ENCODE data around the gene FOXP1. TPM values are rescaled to one million over a fixed set of nuclear protein-coding genes. Genes with fewer than 3 reads are reported as not detected.

Gene FOXP1
- total and polyA plus RNA-seq, 9 of the 15 experiments (the other 6 are each of a cell fraction or from before 2014, with no cell fraction given), result 7.7 to 34.5 (median 13.7) TPM

DNA sequence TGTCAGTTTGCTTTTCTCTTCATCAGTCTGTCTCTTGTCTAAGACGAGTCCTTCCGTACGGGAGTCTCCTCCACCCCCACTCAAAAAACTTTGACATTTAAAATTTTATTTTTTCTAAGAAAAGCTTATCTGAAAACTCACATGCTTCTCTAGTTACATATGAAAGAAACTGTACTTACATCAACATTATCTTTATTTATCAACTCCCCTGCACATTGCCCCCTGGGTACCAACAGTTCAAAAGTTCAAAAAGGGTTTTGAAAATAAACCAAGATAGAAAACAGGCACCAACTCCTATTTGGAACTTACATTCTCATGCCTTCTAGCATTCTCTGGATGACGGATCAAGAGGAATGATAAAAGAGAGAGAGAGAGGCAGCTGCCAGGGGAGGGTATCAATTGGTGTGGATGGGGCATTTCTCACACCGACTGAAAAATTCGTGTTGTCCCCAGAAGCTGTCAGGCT lies 182.5 kb downstream of the FOXP1 start (continued):
- TF ChIP-seq, protein P1, sequence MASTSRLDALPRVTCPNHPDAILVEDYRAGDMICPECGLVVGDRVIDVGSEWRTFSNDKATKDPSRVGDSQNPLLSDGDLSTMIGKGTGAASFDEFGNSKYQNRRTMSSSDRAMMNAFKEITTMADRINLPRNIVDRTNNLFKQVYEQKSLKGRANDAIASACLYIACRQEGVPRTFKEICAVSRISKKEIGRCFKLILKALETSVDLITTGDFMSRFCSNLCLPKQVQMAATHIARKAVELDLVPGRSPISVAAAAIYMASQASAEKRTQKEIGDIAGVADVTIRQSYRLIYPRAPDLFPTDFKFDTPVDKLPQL (IDR thresholded peaks at IDR 0.05; ENCODE audit: extremely low read depth, insufficient read length), result no peak
- no peak for TF ChIP-seq RAD21 (CRISPR knock-in tag; conservative IDR thresholded peaks at IDR 0.05 in 1 of 2, IDR thresholded peaks at IDR 0.05 in 1 of 2)
- TF ChIP-seq, protein P2, sequence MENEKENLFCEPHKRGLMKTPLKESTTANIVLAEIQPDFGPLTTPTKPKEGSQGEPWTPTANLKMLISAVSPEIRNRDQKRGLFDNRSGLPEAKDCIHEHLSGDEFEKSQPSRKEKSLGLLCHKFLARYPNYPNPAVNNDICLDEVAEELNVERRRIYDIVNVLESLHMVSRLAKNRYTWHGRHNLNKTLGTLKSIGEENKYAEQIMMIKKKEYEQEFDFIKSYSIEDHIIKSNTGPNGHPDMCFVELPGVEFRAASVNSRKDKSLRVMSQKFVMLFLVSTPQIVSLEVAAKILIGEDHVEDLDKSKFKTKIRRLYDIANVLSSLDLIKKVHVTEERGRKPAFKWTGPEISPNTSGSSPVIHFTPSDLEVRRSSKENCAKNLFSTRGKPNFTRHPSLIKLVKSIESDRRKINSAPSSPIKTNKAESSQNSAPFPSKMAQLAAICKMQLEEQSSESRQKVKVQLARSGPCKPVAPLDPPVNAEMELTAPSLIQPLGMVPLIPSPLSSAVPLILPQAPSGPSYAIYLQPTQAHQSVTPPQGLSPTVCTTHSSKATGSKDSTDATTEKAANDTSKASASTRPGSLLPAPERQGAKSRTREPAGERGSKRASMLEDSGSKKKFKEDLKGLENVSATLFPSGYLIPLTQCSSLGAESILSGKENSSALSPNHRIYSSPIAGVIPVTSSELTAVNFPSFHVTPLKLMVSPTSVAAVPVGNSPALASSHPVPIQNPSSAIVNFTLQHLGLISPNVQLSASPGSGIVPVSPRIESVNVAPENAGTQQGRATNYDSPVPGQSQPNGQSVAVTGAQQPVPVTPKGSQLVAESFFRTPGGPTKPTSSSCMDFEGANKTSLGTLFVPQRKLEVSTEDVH (IDR thresholded peaks at IDR 0.05; ENCODE audit: low read depth, partially characterized antibody), result no peak
- TF ChIP-seq ZNF583 (CRISPR knock-in tag; IDR thresholded peaks at IDR 0.05), result no peak
- TF ChIP-seq, protein P3, sequence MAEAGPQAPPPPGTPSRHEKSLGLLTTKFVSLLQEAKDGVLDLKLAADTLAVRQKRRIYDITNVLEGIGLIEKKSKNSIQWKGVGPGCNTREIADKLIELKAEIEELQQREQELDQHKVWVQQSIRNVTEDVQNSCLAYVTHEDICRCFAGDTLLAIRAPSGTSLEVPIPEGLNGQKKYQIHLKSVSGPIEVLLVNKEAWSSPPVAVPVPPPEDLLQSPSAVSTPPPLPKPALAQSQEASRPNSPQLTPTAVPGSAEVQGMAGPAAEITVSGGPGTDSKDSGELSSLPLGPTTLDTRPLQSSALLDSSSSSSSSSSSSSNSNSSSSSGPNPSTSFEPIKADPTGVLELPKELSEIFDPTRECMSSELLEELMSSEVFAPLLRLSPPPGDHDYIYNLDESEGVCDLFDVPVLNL (CRISPR knock-in tag; IDR thresholded peaks at IDR 0.05; ENCODE audit: low read depth), result no peak
- peak; percentile 44; the same call in 1 of the 2 replicates for TF ChIP-seq KLF16 (IDR thresholded peaks at IDR 0.05)
- TF ChIP-seq SOX6 (IDR thresholded peaks at IDR 0.05), result no peak
- no peak for TF ChIP-seq ZKSCAN3 (CRISPR knock-in tag; IDR thresholded peaks at IDR 0.05)
- no peak for TF ChIP-seq TEAD1 (CRISPR knock-in tag; IDR thresholded peaks at IDR 0.05)
- TF ChIP-seq, protein P4, sequence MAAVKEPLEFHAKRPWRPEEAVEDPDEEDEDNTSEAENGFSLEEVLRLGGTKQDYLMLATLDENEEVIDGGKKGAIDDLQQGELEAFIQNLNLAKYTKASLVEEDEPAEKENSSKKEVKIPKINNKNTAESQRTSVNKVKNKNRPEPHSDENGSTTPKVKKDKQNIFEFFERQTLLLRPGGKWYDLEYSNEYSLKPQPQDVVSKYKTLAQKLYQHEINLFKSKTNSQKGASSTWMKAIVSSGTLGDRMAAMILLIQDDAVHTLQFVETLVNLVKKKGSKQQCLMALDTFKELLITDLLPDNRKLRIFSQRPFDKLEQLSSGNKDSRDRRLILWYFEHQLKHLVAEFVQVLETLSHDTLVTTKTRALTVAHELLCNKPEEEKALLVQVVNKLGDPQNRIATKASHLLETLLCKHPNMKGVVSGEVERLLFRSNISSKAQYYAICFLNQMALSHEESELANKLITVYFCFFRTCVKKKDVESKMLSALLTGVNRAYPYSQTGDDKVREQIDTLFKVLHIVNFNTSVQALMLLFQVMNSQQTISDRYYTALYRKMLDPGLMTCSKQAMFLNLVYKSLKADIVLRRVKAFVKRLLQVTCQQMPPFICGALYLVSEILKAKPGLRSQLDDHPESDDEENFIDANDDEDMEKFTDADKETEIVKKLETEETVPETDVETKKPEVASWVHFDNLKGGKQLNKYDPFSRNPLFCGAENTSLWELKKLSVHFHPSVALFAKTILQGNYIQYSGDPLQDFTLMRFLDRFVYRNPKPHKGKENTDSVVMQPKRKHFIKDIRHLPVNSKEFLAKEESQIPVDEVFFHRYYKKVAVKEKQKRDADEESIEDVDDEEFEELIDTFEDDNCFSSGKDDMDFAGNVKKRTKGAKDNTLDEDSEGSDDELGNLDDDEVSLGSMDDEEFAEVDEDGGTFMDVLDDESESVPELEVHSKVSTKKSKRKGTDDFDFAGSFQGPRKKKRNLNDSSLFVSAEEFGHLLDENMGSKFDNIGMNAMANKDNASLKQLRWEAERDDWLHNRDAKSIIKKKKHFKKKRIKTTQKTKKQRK (IDR thresholded peaks at IDR 0.05; ENCODE audit: borderline replicate concordance, low read depth, low read length), result no peak
- no peak for TF ChIP-seq BRF1 (IDR thresholded peaks at IDR 0.05; ENCODE audit: borderline replicate concordance, extremely low read depth, insufficient read length)
- TF ChIP-seq, protein P5, sequence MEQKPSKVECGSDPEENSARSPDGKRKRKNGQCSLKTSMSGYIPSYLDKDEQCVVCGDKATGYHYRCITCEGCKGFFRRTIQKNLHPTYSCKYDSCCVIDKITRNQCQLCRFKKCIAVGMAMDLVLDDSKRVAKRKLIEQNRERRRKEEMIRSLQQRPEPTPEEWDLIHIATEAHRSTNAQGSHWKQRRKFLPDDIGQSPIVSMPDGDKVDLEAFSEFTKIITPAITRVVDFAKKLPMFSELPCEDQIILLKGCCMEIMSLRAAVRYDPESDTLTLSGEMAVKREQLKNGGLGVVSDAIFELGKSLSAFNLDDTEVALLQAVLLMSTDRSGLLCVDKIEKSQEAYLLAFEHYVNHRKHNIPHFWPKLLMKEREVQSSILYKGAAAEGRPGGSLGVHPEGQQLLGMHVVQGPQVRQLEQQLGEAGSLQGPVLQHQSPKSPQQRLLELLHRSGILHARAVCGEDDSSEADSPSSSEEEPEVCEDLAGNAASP (IDR thresholded peaks at IDR 0.05), result no peak
- TF ChIP-seq HNRNPH1 (optimal IDR thresholded peaks at IDR 0.05; ENCODE audit: low read depth, low read length), result no peak
- TF ChIP-seq SP1 (CRISPR knock-in tag; IDR thresholded peaks at IDR 0.05), result no peak
- no peak for TF ChIP-seq FIP1L1 (IDR thresholded peaks at IDR 0.05; ENCODE audit: low read depth, low read length, poor library complexity, severe bottlenecking)
- TF ChIP-seq, protein P6, sequence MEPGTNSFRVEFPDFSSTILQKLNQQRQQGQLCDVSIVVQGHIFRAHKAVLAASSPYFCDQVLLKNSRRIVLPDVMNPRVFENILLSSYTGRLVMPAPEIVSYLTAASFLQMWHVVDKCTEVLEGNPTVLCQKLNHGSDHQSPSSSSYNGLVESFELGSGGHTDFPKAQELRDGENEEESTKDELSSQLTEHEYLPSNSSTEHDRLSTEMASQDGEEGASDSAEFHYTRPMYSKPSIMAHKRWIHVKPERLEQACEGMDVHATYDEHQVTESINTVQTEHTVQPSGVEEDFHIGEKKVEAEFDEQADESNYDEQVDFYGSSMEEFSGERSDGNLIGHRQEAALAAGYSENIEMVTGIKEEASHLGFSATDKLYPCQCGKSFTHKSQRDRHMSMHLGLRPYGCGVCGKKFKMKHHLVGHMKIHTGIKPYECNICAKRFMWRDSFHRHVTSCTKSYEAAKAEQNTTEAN (CRISPR knock-in tag; IDR thresholded peaks at IDR 0.05), result no peak
- peak; percentile 17 for TF ChIP-seq MEIS2 (IDR thresholded peaks at IDR 0.05; ENCODE audit: partially characterized antibody)
